Activated naive CD4-positive, alpha-beta T cell treated with anti-CD3 and anti-CD28 coated beads, Interleukin-2, amount 50 U/mL, for 16 hours (primary cell): ENCODE data around the gene GTF2H3.

Experiments
- DNase-seq: peaks from one replicate; pipeline ENCODE4 v3.0.0-alpha.2; 2020

The GTF2H3 gene

GRCh38 chr12:123645878-123646277 is 12.2 kb downstream of the GTF2H3 start:
- DNase-seq, result no peak

GRCh38 chr12:123648401-123648800 is 14.8 kb downstream of the GTF2H3 start:
- no peak for DNase-seq

GRCh38 chr12:123654129-123654701 is 20.6 kb downstream of the GTF2H3 start:
- DNase-seq, result no peak

GRCh38 chr12:123655420-123655819 is 21.8 kb downstream of the GTF2H3 start:
- no peak for DNase-seq

GRCh38 chr12:123656392-123656791 is 22.8 kb downstream of the GTF2H3 start:
- DNase-seq, result no peak

- no peak for DNase-seq
Observed at GRCh38 chr12:123657211-123657610, 23.6 kb downstream of the GTF2H3 start.

- no peak for DNase-seq
Observed at GRCh38 chr12:123659996-123660727, 26.5 kb downstream of the GTF2H3 start.

- DNase-seq, result no peak
Observed at GRCh38 chr12:123667771-123668170, 34.1 kb downstream of the GTF2H3 start.

- DNase-seq, result peak; percentile 96
Observed at GRCh38 chr12:123670882-123671728, 37.5 kb downstream of the GTF2H3 start, which contains the start of gene TCTN2. TSS of gene TCTN2 (plus strand) at chr12:123671113. CDS start at chr12:123671241, 128 bp downstream.

- DNase-seq, result no peak
Observed at GRCh38 chr12:123671876-123672275, 38.2 kb downstream of the GTF2H3 start.

GRCh38 chr12:123675436-123675835 is 41.8 kb downstream of the GTF2H3 start:
- no peak for DNase-seq

GRCh38 chr12:123676616-123677320 is 43.1 kb downstream of the GTF2H3 start:
- no peak for DNase-seq

GRCh38 chr12:123678981-123679380 is 45.4 kb downstream of the GTF2H3 start:
- DNase-seq, result no peak

- no peak for DNase-seq
Observed at GRCh38 chr12:123681605-123682004, 48.0 kb downstream of the GTF2H3 start.

GRCh38 chr12:123683964-123684363 is 50.3 kb downstream of the GTF2H3 start:
- DNase-seq, result no peak

GRCh38 chr12:123686636-123687190 is 53.1 kb downstream of the GTF2H3 start:
- no peak for DNase-seq

GRCh38 chr12:123690191-123690840 is 56.7 kb downstream of the GTF2H3 start:
- no peak for DNase-seq

- DNase-seq, result no peak
Observed at GRCh38 chr12:123696207-123696606, 62.6 kb downstream of the GTF2H3 start.

GRCh38 chr12:123696646-123697045 is 63.0 kb downstream of the GTF2H3 start:
- DNase-seq, result no peak

- no peak for DNase-seq
Observed at GRCh38 chr12:123705935-123706334, 72.3 kb downstream of the GTF2H3 start.

- no peak for DNase-seq
Observed at GRCh38 chr12:123707466-123707865, 73.8 kb downstream of the GTF2H3 start.
